Activated CD4-positive, alpha-beta T cell treated with anti-CD3 and anti-CD28 coated beads, Interleukin-2, amount 10 ng/mL, durations not matched to agents 7 days and 5 days (primary cell): ENCODE results near the gene PAWR. TPM values are rescaled to one million over a fixed set of nuclear protein-coding genes. Genes with fewer than 3 reads are reported as not detected.

Source experiments
- CTCF ChIA-PET: fragments of 350-600 bp; sonication (Branson Sonifier 250); formaldehyde crosslinking; loops from one replicate; lab custom pipeline; 2021; ENCODE audit warnings: antibody characterized with exemption; lab: Charles Lee
- POLR2A ChIA-PET: fragments of 350-600 bp; sonication (Branson Sonifier 250); formaldehyde crosslinking; loops from one replicate; lab custom pipeline; 2021; ENCODE audit warnings: antibody characterized with exemption; lab: Charles Lee
- DNase-seq: peaks from one replicate; pipeline ENCODE4 v3.0.0-alpha.2; 2020
- H3K27ac Mint-ChIP-seq: one replicate; pipeline ENCODE4 v1.8.0; 2021; ENCODE audit warnings: mild to moderate bottlenecking, moderate library complexity, mixed read lengths
- H3K27me3 Mint-ChIP-seq: one replicate; pipeline ENCODE4 v1.8.0; 2021; ENCODE audit warnings: mixed read lengths
- H3K36me3 Mint-ChIP-seq: one replicate; pipeline ENCODE4 v1.8.0; 2021; ENCODE audit warnings: low read depth, mixed read lengths
- H3K4me1 Mint-ChIP-seq: one replicate; pipeline ENCODE4 v1.8.0; 2021; ENCODE audit warnings: mixed read lengths
- H3K4me3 Mint-ChIP-seq: one replicate; pipeline ENCODE4 v1.8.0; 2021; ENCODE audit warnings: mild to moderate bottlenecking, moderate library complexity, mixed read lengths
- H3K9me3 Mint-ChIP-seq: one replicate; pipeline ENCODE4 v1.8.0; 2021; ENCODE audit warnings: mixed read lengths
- total RNA-seq, 2 experiments: library from RNA; stranded (reverse); gene quantifications; one replicate each; pipeline ENCODE4 v1.2.3, GENCODE V29; 2021

PAWR gene
- total RNA-seq, 2 experiments from 2014 or later = 7.6 to 8.0 TPM

GRCh38 chr12:79559591-79559990 is 131.2 kb downstream of the PAWR start:
- no peaks in the 10 kb centered on the region for H3K9me3 Mint-ChIP-seq
- H3K27me3 Mint-ChIP-seq = no peaks in the 10 kb centered on the region
- no peak overlapping the region for H3K4me3 Mint-ChIP-seq
- H3K36me3 Mint-ChIP-seq = no peaks in the 10 kb centered on the region
- H3K4me1 Mint-ChIP-seq = no peaks in the 10 kb centered on the region
- ChIA-PET POLR2A (no interaction called here), CTCF (no interaction called here)
- no peak overlapping the region for H3K27ac Mint-ChIP-seq
- DNase-seq = no peak

DNA sequence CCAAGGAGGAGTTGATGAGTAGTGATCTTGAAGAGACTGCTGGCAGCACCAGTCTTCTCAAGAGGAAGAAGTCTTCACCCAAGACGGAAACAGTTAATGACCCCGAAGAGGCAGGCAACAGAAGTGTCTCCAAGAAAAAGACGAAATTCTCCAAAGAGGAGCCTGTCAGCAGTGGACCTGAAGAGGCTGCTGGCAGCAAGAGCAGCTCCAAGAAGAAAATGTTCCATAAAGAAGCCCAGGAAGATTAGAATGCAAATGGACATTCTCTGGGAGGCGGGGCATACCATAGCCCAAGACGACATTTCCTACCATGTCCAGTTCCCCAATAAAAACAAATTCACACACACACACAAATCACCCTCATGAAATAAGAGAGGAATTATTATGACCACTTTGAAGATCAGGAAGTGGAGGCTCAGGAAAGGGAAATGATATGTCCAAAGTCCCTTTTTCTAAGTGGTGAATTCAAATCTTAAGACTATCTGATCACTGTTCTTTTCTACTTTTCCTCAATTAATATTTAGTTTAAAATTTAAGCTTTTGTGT is 131.8 kb downstream of the PAWR start:
- H3K4me1 Mint-ChIP-seq = no peaks in the 10 kb centered on the region
- ChIA-PET CTCF (no interaction called here), POLR2A (no interaction called here)

GRCh38 chr12:79557690-79558315 is 133.0 kb downstream of the PAWR start:
- Mint-ChIP-seq H3K36me3 (no peaks in the 10 kb centered on the region), H3K4me1 (no peaks in the 10 kb centered on the region), H3K27me3 (no peaks in the 10 kb centered on the region), H3K9me3 (no peaks in the 10 kb centered on the region), H3K4me3 (no peak overlapping the region), H3K27ac (no peak overlapping the region)
- POLR2A ChIA-PET = no interaction called here
- CTCF ChIA-PET = no interaction called here
- DNase-seq = no peak

More for the DNA sequence above, 131.8 kb downstream of the PAWR start:
- H3K4me3 Mint-ChIP-seq = no peak overlapping the region
- H3K27ac Mint-ChIP-seq = no peak overlapping the region
- no peaks in the 10 kb centered on the region for H3K36me3 Mint-ChIP-seq
- H3K27me3 Mint-ChIP-seq = no peaks in the 10 kb centered on the region
- H3K9me3 Mint-ChIP-seq = no peaks in the 10 kb centered on the region
- no peak for DNase-seq

- Mint-ChIP-seq H3K9me3 (no peaks in the 10 kb centered on the region), H3K36me3 (no peaks in the 10 kb centered on the region), H3K4me1 (no peaks in the 10 kb centered on the region), H3K27ac (no peak overlapping the region), H3K27me3 (no peaks in the 10 kb centered on the region), H3K4me3 (no peak overlapping the region)
- CTCF ChIA-PET = no interaction called here
- DNase-seq = no peak
- POLR2A ChIA-PET = no interaction called here
These were observed 135.5 kb downstream of the PAWR start for GRCh38 chr12:79555028-79555925.

GRCh38 chr12:79553863-79554574 is 136.7 kb downstream of the PAWR start:
- no peak for DNase-seq
- ChIA-PET CTCF (interaction anchor here (0.6 kb wide), 1 partner anchor 120 kb away, joined by 3 read pairs; no protein-coding TSS in a partner anchor), POLR2A (no interaction called here)
- Mint-ChIP-seq H3K4me1 (no peaks in the 10 kb centered on the region), H3K36me3 (no peaks in the 10 kb centered on the region), H3K27ac (no peak overlapping the region), H3K9me3 (no peaks in the 10 kb centered on the region), H3K4me3 (no peak overlapping the region), H3K27me3 (no peaks in the 10 kb centered on the region)

- Mint-ChIP-seq H3K4me1 (no peaks in the 10 kb centered on the region), H3K9me3 (no peaks in the 10 kb centered on the region), H3K4me3 (no peak overlapping the region), H3K36me3 (no peaks in the 10 kb centered on the region), H3K27ac (no peak overlapping the region), H3K27me3 (no peaks in the 10 kb centered on the region)
- no peak for DNase-seq
- ChIA-PET POLR2A (no interaction called here), CTCF (no interaction called here)
These were observed 138.6 kb downstream of the PAWR start for GRCh38 chr12:79552192-79552591.

DNA sequence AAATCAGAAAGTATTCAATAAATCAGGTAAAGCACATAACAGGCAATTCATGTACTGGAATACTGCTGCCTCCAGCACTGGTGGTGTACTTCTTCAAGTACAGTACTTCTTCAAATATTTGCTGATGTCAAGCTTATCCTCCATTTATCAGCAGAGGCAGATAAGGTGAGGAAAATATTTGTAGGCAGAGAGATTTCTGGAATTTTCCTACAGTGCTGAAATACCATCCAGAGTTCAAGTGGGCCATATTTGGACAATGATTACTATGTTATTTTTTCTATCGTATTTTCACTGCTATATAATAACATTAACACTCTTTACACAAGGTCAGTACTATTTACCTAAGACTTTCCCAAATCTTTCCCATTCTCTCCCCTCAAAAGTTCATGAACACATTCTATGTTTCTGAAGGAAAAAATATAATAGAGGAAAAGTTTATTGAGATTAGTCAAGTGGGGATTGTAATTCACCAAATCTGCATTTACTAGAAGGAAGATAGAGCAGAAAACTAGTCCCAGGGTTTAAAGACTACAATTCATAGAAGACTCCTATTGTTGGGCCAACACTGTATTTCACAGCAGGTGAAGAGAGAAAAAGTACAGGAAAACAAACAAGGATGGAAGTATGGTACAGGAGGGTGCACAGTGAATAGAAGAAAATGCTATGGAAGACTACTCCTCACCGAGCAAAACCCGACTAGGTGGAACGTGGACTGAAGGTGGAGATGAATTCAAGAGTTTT is 141.1 kb downstream of the PAWR start:
- Mint-ChIP-seq H3K4me3 (no peak overlapping the region), H3K9me3 (no peaks in the 10 kb centered on the region), H3K36me3 (no peaks in the 10 kb centered on the region), H3K4me1 (no peaks in the 10 kb centered on the region), H3K27ac (no peak overlapping the region), H3K27me3 (no peaks in the 10 kb centered on the region)
- DNase-seq = no peak
- CTCF ChIA-PET = interaction anchor here (1.2 kb wide), 1 partner anchor 720 kb away, joined by 3 read pairs; no protein-coding TSS in a partner anchor
- POLR2A ChIA-PET = no interaction called here

DNA sequence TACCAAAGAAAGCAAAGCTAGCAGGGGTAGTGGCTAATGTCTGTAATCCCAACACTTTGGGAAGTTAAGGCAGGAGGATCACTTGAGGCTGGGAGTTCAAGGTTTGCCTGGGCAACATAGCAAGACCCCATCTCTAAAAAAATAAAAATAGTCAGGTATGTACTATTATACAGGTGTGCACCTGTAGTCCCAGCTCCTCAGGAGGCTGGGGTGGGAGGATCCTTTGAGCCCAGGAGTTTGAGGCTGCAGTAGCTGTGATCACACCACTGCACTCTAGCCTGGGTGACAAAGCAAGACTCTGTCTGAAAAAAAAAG is 142.2 kb downstream of the PAWR start:
- Mint-ChIP-seq H3K9me3 (no peaks in the 10 kb centered on the region), H3K4me1 (no peaks in the 10 kb centered on the region), H3K27ac (no peak overlapping the region), H3K4me3 (no peak overlapping the region), H3K27me3 (no peaks in the 10 kb centered on the region), H3K36me3 (no peaks in the 10 kb centered on the region)
- ChIA-PET CTCF (interaction anchor here (0.7 kb wide), 1 partner anchor 417 kb away, joined by 3 read pairs; no protein-coding TSS in a partner anchor), POLR2A (no interaction called here)
- no peak for DNase-seq

DNA sequence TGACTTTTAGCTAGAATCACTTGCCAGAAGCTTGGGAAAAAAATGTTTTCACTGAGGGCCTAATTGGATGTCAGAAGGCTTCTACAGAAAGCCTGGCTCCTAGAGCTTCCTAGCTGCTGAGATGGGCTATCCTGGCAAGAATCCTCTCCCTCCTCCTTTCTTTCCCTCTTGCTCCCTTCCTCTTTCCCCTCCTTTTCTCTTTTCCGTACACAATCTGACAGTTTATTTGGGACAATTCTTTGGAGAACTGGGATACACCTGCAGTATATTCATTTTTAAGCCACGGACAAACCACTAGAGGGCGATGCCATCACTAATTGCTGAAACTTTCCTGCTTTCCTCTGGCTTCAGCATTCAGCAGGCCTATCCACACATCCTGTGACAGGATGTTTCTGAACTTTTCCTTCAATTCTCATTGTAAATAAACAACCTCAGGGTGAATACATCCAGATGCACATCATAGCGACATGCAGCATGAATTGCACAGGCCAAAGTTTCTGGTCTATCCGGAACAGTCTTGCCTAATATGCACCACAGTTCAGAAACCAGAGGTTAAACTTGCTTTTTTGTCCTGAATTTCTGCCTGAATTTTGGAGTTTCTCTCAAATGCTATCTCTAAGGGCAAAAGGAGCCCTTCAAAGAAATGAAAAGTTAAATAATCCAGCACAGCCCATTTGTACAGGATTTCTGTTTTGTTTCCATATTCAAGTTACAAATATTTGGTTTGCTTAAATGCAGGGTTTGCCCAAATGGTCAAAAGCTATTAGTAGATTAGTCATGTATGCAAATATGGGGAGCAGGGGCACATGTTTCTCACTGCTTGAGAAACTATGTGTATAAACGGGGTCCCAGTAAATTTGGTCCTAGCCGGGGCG is 142.8 kb downstream of the PAWR start:
- Mint-ChIP-seq H3K36me3 (no peaks in the 10 kb centered on the region), H3K4me3 (no peak overlapping the region), H3K27me3 (no peaks in the 10 kb centered on the region), H3K9me3 (no peaks in the 10 kb centered on the region), H3K4me1 (no peaks in the 10 kb centered on the region), H3K27ac (no peak overlapping the region)
- POLR2A ChIA-PET = no interaction called here
- CTCF ChIA-PET = no interaction called here
- DNase-seq = peak; percentile 40

DNA sequence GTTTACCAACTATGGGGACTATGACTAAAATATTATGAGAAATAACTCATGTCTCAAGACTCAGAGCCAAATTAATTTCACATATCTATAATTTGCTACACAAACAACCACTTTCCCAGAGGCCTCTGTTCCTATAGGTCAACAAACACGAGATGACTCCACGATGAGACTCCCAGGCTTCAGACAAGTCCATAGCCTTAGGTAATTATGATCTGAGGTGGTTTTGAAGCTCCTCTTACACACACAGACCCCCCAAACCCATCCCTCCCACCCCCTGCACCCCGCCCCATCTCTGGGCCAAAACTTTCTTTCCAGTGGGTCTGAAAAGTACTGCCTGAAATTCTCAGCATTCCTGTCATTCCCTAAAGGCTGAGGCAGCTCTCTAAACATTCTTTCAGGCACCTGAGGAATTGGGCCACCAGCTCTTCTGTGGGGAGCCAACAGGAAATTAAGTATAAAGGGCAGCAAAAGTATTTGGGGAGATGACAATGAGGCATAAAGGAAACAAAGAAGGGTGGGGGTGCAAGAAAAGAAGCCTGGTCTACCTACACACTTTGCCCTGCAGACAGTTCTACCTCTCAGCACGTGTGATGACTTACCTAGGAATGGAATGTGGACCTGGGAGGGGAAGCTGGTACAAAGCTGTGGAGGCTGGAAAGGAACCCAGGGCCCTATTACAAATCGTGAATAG is 143.6 kb downstream of the PAWR start:
- no peak overlapping the region for H3K4me3 Mint-ChIP-seq
- ChIA-PET CTCF (no interaction called here), POLR2A (no interaction called here)
- no peaks in the 10 kb centered on the region for H3K27me3 Mint-ChIP-seq
- H3K27ac Mint-ChIP-seq = no peak overlapping the region
- H3K9me3 Mint-ChIP-seq = no peaks in the 10 kb centered on the region
- H3K4me1 Mint-ChIP-seq = no peaks in the 10 kb centered on the region
- no peaks in the 10 kb centered on the region for H3K36me3 Mint-ChIP-seq
- DNase-seq = no peak

GRCh38 chr12:79546466-79547043 is 144.2 kb downstream of the PAWR start:
- POLR2A ChIA-PET = no interaction called here
- no peaks in the 10 kb centered on the region for H3K9me3 Mint-ChIP-seq
- no peaks in the 10 kb centered on the region for H3K36me3 Mint-ChIP-seq
- CTCF ChIA-PET = no interaction called here
- no peak overlapping the region for H3K4me3 Mint-ChIP-seq
- no peak for DNase-seq
- H3K27ac Mint-ChIP-seq = no peak overlapping the region
- H3K27me3 Mint-ChIP-seq = no peaks in the 10 kb centered on the region
- H3K4me1 Mint-ChIP-seq = no peaks in the 10 kb centered on the region
